Activated CD8-positive, alpha-beta memory T cell treated with anti-CD3 and anti-CD28 coated beads, Interleukin-2, amount 10 ng/mL, durations not matched to agents 7 days and 5 days (primary cell): Measurements from ENCODE around the gene GNB1. TPM values are rescaled to one million over a fixed set of nuclear protein-coding genes. Genes with fewer than 3 reads are reported as not detected.

Experiments
- ATAC-seq: fragments of 150-1000 bp; cut with Tn5 transposase; one replicate; pipeline ENCODE4 v1.10.0; 2021; ENCODE audit warnings: moderate library complexity
- CTCF ChIA-PET: fragments of 350-600 bp; sonication (Branson Sonifier 250); formaldehyde crosslinking; loops from one replicate; lab custom pipeline; 2021; ENCODE audit warnings: antibody characterized with exemption; lab: Charles Lee
- DNase-seq: peaks from one replicate; pipeline ENCODE4 v3.0.0-alpha.2; 2020
- H3K27ac Mint-ChIP-seq: one replicate; pipeline ENCODE4 v1.8.0; 2021; ENCODE audit warnings: mild to moderate bottlenecking, mixed read lengths
- H3K27me3 Mint-ChIP-seq: one replicate; pipeline ENCODE4 v1.8.0; 2021; ENCODE audit warnings: mixed read lengths
- H3K36me3 Mint-ChIP-seq: one replicate; pipeline ENCODE4 v1.8.0; 2021; ENCODE audit warnings: mild to moderate bottlenecking, mixed read lengths
- H3K4me1 Mint-ChIP-seq: one replicate; pipeline ENCODE4 v1.8.0; 2021; ENCODE audit warnings: mixed read lengths
- H3K4me3 Mint-ChIP-seq: one replicate; pipeline ENCODE4 v1.8.0; 2021; ENCODE audit warnings: mild to moderate bottlenecking, moderate library complexity, mixed read lengths
- H3K9me3 Mint-ChIP-seq: one replicate; pipeline ENCODE4 v1.8.0; 2022; ENCODE audit warnings: low read depth, mixed read lengths
- total RNA-seq, 2 experiments: library from RNA; stranded (reverse); gene quantifications; one replicate each; pipeline ENCODE4 v1.2.3, GENCODE V29; 2021

GNB1 gene
- total RNA-seq, 2 experiments from 2014 or later, result 426 to 473 TPM

DNA sequence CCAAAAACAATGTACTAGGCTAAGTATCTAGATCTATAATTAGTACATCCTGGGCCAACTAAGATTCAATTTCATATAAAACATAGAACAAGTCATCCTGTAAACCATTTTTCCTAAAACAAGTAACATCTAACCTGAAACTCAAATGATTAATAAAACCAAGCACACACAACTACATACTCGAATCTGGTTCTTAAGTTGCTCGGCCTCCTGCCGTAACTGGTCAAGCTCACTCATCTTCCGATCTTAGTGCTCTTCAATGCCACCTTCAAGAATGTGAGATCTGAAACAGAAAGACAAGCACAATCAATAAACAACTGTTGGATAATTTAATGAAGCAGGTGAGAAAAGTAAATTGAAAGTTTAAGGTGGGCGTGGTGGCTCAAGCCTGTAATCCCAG is 65.7 kb downstream of the GNB1 start:
- no peak for ATAC-seq
- Mint-ChIP-seq H3K4me1 (peaks cover 54% of the 10 kb centered on the region), H3K9me3 (no peaks in the 10 kb centered on the region), H3K36me3 (peaks cover 31% of the 10 kb centered on the region), H3K27ac (peak overlapping the region; percentile 60), H3K4me3 (no peak overlapping the region), H3K27me3 (no peaks in the 10 kb centered on the region)
- CTCF ChIA-PET, result no interaction called here
- no peak for DNase-seq

- H3K36me3 Mint-ChIP-seq, result peaks cover 35% of the 10 kb centered on the region
- H3K9me3 Mint-ChIP-seq, result no peaks in the 10 kb centered on the region
- peaks cover 14% of the 10 kb centered on the region for H3K4me1 Mint-ChIP-seq
- ATAC-seq (no peak), DNase-seq (no peak)
- CTCF ChIA-PET, result interaction anchor here (0.8 kb wide), 1 partner anchor 17 kb away, joined by 3 read pairs; no protein-coding TSS in a partner anchor
- H3K4me3 Mint-ChIP-seq, result no peak overlapping the region
- H3K27me3 Mint-ChIP-seq, result no peaks in the 10 kb centered on the region
- H3K27ac Mint-ChIP-seq, result no peak overlapping the region
Measured at GRCh38 chr1:1819762-1820161, 71.1 kb downstream of the GNB1 start.

GRCh38 chr1:1817221-1817620 is 73.7 kb downstream of the GNB1 start:
- Mint-ChIP-seq H3K27ac (no peak overlapping the region), H3K27me3 (no peaks in the 10 kb centered on the region), H3K4me3 (no peak overlapping the region), H3K36me3 (peaks cover 34% of the 10 kb centered on the region), H3K4me1 (no peaks in the 10 kb centered on the region), H3K9me3 (no peaks in the 10 kb centered on the region)
- DNase-seq (no peak), ATAC-seq (no peak)
- CTCF ChIA-PET, result no interaction called here

DNA sequence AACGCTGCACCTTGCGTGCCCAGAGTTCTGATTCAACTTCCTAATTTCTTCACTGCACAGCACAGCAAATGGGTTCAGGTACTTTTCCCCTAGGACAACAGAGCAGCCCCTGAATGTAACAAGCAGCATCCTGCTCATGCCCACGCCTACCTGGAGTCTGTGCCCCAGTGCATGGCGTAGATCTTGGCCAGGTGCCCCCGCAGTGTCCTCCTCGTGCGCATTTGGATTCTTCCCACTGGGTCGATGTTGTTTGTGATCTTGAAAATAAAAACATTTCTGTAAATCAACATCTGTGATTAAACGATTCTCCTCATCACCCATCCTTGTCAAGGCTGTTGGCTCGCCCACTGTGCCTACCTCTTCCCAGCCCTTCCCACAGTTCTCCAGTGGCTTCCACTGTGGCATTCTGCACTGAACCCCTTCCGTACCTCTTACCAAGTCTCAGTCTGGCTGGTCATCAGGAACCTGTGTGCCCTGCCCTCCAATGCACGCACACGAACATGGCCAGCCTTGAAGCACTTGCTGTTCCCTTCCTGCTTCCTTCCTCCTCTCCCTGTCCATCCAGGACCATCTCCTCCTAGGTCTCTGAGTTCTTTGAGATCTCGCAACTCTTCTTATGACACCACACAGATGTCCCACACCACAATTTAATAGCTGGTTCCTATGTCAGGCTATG is 75.1 kb downstream of the GNB1 start:
- no peaks in the 10 kb centered on the region for H3K4me1 Mint-ChIP-seq
- no peak overlapping the region for H3K4me3 Mint-ChIP-seq
- peak overlapping the region; percentile 16 for H3K27ac Mint-ChIP-seq
- CTCF ChIA-PET, result no interaction called here
- DNase-seq (no peak), ATAC-seq (no peak)
- no peaks in the 10 kb centered on the region for H3K9me3 Mint-ChIP-seq
- H3K36me3 Mint-ChIP-seq, result peaks cover 35% of the 10 kb centered on the region
- no peaks in the 10 kb centered on the region for H3K27me3 Mint-ChIP-seq

GRCh38 chr1:1809489-1809888 is 81.4 kb downstream of the GNB1 start:
- Mint-ChIP-seq H3K27me3 (no peaks in the 10 kb centered on the region), H3K9me3 (no peaks in the 10 kb centered on the region), H3K36me3 (peaks cover 27% of the 10 kb centered on the region), H3K27ac (no peak overlapping the region), H3K4me1 (peaks cover 3% of the 10 kb centered on the region), H3K4me3 (no peak overlapping the region)
- ATAC-seq (no peak), DNase-seq (no peak)
- CTCF ChIA-PET, result no interaction called here

GRCh38 chr1:1808206-1808605 is 82.7 kb downstream of the GNB1 start:
- Mint-ChIP-seq H3K27me3 (no peaks in the 10 kb centered on the region), H3K9me3 (no peaks in the 10 kb centered on the region), H3K36me3 (peaks cover 26% of the 10 kb centered on the region), H3K4me3 (no peak overlapping the region), H3K27ac (no peak overlapping the region), H3K4me1 (peaks cover 3% of the 10 kb centered on the region)
- CTCF ChIA-PET, result interaction anchor here (1.0 to 1.2 kb wide), 2 partner anchors 93 to 98 kb away, joined by 3 to 4 read pairs; no protein-coding TSS in a partner anchor
- ATAC-seq (no peak), DNase-seq (no peak)

DNA sequence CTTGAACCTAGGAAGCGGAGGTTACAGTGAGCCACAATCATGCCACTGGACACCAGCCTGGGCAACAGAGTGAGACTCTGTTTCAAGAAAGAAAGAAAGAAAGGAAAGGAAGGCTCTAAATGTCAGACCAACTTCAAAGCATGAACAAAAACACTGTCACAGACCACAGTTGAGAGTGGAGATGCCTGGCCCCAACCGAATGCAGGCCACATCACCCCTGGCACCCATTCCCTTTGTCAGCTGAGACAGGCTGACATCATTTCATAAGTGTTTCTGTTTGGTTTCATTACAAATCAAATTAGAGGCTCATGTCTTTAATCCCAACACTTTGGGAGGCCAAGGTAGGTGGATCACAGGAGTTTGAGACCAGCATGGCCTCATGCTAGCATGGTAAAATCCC is 84.0 kb downstream of the GNB1 start:
- DNase-seq (no peak), ATAC-seq (no peak)
- H3K27ac Mint-ChIP-seq, result no peak overlapping the region
- peaks cover 5% of the 10 kb centered on the region for H3K4me1 Mint-ChIP-seq
- peaks cover 29% of the 10 kb centered on the region for H3K36me3 Mint-ChIP-seq
- no peak overlapping the region for H3K4me3 Mint-ChIP-seq
- CTCF ChIA-PET, result no interaction called here
- H3K9me3 Mint-ChIP-seq, result no peaks in the 10 kb centered on the region
- H3K27me3 Mint-ChIP-seq, result no peaks in the 10 kb centered on the region

GRCh38 chr1:1804301-1804700 is 86.6 kb downstream of the GNB1 start:
- Mint-ChIP-seq H3K27ac (no peak overlapping the region), H3K9me3 (no peaks in the 10 kb centered on the region), H3K4me3 (no peak overlapping the region), H3K4me1 (peaks cover 18% of the 10 kb centered on the region), H3K36me3 (peaks cover 39% of the 10 kb centered on the region), H3K27me3 (no peaks in the 10 kb centered on the region)
- ATAC-seq (no peak), DNase-seq (no peak)
- CTCF ChIA-PET, result interaction anchor here (1.2 kb wide), 1 partner anchor 19 kb away, joined by 4 read pairs; no protein-coding TSS in a partner anchor

DNA sequence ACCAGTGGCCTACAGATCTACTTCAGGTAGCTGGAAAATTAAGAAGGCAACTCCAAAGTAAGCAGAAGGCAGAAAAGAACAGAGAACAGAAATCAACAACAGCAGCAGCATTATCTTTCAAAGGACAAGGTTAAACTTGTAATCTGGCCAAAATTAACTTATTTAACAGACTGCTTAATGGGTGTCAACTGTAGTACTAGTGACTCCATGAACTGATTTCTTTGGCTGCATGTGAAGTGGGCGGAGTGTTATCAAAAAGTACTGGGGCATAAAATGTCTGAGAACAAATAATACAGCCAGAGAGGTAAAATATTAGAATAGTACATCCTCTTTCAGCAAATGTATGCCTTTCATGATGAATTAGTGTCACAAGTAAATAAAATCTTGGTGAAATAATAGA is 88.0 kb downstream of the GNB1 start:
- Mint-ChIP-seq H3K27me3 (no peaks in the 10 kb centered on the region), H3K27ac (no peak overlapping the region), H3K4me3 (no peak overlapping the region), H3K36me3 (peaks cover 40% of the 10 kb centered on the region), H3K4me1 (peaks cover 21% of the 10 kb centered on the region), H3K9me3 (no peaks in the 10 kb centered on the region)
- CTCF ChIA-PET, result no interaction called here
- no peak for DNase-seq
- no peak for ATAC-seq

DNA sequence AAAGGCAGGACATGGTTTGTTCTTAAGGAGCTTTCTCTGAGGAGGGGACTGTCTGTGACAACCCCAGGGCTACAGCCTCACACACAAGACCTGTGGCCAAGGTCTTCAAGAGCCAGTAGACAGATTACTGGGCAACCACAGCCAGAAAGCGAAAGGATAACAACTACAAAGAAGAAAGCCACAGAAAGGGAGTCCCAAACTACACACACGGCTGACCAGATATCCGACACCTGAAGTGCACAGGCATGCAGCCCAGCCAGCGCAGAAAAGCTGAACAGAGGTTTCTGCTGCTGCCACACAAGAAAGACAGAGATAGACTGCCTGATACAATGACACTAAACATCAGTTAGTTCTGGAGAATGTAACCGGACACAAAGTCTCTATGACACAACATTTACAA is 91.2 kb downstream of the GNB1 start:
- ATAC-seq (no peak), DNase-seq (no peak)
- CTCF ChIA-PET, result interaction anchor here (1.2 kb wide), 1 partner anchor 105 kb away, joined by 3 read pairs; no protein-coding TSS in a partner anchor
- Mint-ChIP-seq H3K4me3 (no peak overlapping the region), H3K4me1 (peaks cover 29% of the 10 kb centered on the region), H3K27me3 (no peaks in the 10 kb centered on the region), H3K9me3 (no peaks in the 10 kb centered on the region), H3K36me3 (peaks cover 46% of the 10 kb centered on the region), H3K27ac (peak overlapping the region; percentile 49)

DNA sequence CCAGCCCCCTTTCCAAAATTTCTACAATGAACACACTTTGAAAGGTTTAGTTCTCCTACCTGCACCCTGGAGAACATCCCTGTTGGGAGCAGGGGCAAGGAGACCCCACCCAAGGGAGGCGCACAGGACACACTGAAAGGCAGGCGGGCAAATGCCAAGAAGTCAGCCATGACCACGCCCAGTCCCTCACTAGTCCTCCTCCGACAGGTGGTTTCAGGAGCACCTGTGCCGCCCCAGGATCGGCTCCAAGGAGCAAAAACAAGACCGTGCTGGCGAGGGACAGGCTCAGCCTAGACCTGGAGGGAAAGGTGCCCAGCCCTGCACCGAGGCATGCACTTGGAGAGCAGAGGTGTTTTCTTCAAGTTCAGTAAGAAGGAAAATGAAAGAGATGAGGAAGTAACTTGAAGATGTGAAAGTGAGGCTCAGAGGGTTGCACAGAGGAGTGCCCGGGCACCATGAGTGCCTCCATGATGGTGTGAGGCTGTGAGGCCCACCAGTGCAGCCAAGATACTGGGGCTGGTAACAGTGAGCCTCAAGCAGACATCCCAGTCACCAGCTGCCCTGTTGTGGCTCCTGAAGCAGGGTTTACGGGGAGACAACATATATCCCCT is 93.1 kb downstream of the GNB1 start:
- no peak for ATAC-seq
- Mint-ChIP-seq H3K27ac (peak overlapping the region; percentile 65), H3K4me1 (peaks cover 29% of the 10 kb centered on the region), H3K4me3 (no peak overlapping the region), H3K9me3 (no peaks in the 10 kb centered on the region), H3K27me3 (no peaks in the 10 kb centered on the region), H3K36me3 (peaks cover 48% of the 10 kb centered on the region)
- CTCF ChIA-PET, result interaction anchor here (0.9 kb wide), 1 partner anchor 9 kb away, joined by 3 read pairs; no protein-coding TSS in a partner anchor
- no peak for DNase-seq

DNA sequence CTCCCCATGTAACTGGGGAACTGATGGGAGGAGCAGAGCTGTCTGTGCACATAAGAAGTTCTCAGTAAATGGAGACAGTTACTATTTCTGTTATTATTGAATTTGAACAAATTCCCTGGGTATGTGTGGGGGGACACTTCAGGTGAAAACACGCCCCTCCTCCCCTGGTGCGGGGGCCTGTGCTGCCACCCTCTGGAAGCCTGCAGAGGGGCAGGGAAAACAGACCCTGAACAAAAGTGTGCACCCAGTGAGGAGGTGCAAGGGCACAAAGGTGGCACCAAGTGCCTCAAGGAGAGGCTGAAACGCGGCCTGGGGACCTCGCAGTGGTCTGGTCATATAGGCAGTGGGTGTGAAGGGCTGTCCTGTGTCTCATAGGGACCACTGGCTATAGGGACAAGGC is 94.4 kb downstream of the GNB1 start:
- ATAC-seq (peak; percentile 30), DNase-seq (no peak)
- H3K36me3 Mint-ChIP-seq, result peaks cover 47% of the 10 kb centered on the region
- no peak overlapping the region for H3K4me3 Mint-ChIP-seq
- CTCF ChIA-PET, result no interaction called here
- H3K9me3 Mint-ChIP-seq, result no peaks in the 10 kb centered on the region
- peaks cover 28% of the 10 kb centered on the region for H3K4me1 Mint-ChIP-seq
- H3K27ac Mint-ChIP-seq, result no peak overlapping the region
- H3K27me3 Mint-ChIP-seq, result no peaks in the 10 kb centered on the region

- CTCF ChIA-PET, result interaction anchor here (0.8 to 1.3 kb wide), 4 partner anchors 10 to 105 kb away, joined by 3 to 5 read pairs (median 3); no protein-coding TSS in a partner anchor
- Mint-ChIP-seq H3K27me3 (no peaks in the 10 kb centered on the region), H3K9me3 (no peaks in the 10 kb centered on the region), H3K36me3 (peaks cover 50% of the 10 kb centered on the region), H3K4me1 (peaks cover 21% of the 10 kb centered on the region), H3K4me3 (no peak overlapping the region), H3K27ac (no peak overlapping the region)
- ATAC-seq (no peak), DNase-seq (no peak)
Measured at GRCh38 chr1:1794999-1795398, 95.9 kb downstream of the GNB1 start.
